ENCODE measurements around the gene RXRA. TPM values are rescaled to one million over a fixed set of nuclear protein-coding genes. Genes with fewer than 3 reads are reported as not detected.

Gene RXRA
- total RNA-seq, 4 donors from 2014 or later, result 53.3 to 87.8 (median 69.6) TPM

DNA sequence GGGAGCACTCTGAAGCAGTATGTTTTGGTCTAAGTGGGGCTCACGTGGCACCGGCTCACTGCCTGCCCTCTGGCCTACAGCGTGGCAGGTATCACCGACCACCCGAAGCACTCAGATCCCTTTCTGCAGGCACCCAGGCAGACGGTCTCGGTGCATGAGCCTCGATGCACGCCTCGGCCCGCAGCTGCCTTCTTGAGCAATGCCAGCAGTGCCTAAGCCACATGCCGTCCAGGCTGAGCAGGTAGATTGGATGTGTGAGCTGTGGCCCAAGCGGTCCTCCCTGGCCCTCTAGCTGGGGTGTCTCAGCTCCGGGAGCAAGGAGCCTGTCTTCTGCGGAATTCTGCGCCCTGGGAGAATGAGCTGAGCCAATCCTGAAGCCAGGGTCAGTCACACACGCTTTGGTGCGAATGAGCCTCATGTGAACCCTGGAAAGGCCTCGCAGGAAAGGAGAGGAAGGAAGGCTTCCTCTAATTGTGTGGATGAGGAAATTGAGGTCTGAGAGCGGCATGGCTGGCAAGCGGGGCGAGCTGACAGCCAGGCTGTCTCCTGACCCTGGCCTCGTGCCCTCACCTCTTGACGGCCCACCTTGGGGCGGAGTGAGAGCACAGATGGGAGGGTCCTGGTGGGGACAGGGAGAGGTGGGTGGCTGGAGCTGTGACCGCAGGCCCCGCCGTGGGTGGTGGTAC is 14.4 kb downstream of the RXRA start:
- ATAC-seq (ENCODE audit: low FRiP score), result no peak
- TF ChIP-seq, protein P1, sequence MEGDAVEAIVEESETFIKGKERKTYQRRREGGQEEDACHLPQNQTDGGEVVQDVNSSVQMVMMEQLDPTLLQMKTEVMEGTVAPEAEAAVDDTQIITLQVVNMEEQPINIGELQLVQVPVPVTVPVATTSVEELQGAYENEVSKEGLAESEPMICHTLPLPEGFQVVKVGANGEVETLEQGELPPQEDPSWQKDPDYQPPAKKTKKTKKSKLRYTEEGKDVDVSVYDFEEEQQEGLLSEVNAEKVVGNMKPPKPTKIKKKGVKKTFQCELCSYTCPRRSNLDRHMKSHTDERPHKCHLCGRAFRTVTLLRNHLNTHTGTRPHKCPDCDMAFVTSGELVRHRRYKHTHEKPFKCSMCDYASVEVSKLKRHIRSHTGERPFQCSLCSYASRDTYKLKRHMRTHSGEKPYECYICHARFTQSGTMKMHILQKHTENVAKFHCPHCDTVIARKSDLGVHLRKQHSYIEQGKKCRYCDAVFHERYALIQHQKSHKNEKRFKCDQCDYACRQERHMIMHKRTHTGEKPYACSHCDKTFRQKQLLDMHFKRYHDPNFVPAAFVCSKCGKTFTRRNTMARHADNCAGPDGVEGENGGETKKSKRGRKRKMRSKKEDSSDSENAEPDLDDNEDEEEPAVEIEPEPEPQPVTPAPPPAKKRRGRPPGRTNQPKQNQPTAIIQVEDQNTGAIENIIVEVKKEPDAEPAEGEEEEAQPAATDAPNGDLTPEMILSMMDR (IDR thresholded peaks at IDR 0.05), result no peak
- no peak for DNase-seq (ENCODE audit: low spot score)

DNA sequence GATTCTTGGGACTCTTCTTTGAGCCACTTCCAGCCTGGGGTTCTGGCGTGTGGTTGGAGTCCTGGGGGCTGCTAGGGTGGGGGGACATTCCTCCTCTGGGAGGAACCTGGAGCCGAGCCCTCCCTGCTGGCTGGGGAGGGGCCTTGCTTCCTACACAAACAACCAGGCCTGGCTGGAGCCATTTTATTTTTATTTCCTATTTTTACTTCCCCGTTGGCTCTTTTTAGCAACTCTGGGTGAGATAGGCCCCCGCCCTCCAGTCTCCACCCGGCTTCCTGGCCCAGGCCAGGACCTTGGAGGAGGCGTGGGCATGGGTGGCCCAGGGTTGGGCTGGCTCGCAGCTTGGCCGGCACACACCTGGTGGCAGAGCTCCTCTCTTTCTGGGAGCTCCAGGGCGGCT is 15.1 kb downstream of the RXRA start:
- ATAC-seq (ENCODE audit: low FRiP score) (no peak), DNase-seq (ENCODE audit: low spot score) (no peak)
- TF ChIP-seq, protein P1 (IDR thresholded peaks at IDR 0.05), result no peak

DNA sequence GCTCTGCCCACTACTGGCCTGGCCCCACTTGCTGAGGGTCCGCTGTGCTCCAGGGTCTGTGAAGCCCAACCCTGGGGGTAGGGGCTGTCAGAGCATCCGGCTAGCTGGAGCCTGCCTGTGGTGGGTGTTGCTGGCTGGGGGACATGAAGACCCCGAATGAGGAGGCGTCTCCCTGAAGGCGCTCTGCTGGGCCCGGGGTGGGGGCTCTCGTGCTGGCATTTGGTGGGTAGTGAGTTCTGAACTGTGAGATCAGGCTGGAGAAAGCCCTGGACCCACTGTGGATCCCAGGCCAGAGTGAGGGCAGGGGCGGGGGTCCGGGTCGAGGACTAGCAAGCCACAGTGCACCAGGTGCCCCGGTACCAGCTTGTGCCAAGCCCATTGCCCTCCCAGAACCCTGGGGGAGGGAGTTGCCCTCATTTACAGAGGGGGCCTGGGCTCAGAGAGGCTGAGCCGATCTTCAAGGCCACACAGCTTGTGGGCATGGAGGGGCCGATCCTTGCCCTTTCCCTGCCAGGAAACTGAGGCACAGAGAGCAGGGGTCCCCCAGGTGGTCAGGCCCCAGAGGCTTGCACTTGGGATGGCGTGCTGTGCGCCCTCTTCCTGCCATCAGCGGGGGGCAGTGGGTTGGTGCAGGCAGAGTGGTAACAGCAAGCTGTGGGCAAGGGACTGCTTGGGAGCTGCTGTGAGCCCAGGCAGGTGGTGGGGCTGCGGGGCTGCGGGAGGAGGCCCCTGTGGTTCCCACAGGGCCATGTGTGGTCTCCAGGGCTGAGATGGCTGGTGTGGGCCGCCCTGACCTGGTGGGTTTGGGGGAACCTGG is 15.9 kb downstream of the RXRA start:
- DNase-seq (ENCODE audit: low spot score), result no peak
- TF ChIP-seq, protein P1 (IDR thresholded peaks at IDR 0.05), result no peak
- ATAC-seq (ENCODE audit: low FRiP score), result no peak

DNA sequence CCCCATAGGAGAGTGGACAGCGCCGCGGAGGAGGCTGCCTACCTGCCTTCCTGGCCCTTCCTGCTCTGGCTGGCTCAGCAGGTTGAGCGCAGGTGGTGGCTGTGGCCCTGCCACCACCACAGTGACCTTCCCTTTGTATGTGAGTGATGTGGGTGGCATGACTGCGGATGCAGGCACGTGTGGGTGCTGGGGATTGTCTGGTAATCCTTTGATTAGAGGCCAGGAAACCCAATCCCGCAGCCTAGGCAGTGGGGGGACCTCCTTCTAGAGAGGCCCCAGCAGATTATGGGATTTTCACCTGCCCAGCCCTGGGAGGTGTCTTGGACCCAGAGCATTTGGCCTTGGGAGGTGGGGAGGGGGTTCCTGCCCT is 16.5 kb downstream of the RXRA start:
- TF ChIP-seq, protein P1 (IDR thresholded peaks at IDR 0.05), result no peak
- no peak for ATAC-seq (ENCODE audit: low FRiP score)
- DNase-seq (ENCODE audit: low spot score), result no peak

DNA sequence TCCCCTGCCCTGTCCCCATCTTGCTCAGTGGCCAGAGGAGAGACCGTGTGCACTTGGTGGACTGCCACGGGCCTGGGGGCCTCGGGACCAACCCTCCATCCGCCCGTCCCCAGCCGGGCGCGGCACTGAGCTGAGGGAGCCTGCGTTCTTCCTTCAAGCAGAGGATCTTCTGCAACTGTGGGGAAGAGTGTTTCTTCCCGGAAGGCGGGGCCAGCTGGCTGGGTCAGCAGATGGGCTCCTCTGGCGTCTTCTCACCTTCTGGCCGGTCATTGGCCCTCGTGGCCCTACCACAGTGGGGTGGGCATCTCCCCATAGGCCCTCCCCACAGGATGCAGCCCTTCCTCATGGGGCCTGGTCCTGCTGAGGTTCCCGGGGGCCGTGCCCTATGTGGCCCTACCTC is 17.4 kb downstream of the RXRA start:
- no peak for DNase-seq (ENCODE audit: low spot score)

DNA sequence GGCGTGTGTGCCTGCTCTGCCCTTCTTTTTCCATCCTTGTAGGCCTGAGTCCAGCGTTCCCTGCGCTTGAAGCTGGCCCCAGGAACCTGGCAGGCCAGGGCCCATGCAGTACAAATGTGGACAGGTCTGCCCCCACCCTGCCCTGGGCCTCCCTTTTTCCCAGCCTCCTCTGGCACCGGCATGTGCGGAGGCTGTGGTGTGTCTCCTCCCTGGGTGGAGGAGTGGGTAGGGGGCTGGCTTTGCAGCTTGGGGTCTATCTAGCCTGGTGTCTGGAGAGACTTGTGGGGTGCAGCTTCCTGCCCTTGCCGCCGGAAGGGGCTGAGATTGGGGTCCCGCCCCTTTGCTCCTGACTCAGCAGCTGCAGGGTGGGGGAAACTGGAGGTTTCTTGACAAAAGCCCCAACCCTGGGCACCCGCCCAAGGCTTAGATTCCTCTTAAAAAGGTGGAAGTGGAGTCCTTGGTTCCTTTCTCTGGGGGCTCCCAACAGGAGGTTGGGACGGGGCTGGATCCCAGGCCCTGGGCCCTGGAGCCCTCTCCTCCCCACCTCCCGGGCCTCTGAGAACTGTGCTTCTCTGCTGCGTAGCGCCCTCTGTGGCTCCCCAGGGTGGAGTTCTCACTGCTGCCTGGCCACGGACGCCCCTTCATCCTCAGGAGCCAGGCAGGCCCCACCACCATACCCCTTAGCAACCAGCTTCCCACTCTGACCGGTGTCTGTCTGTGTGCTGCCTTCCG is 18.0 kb downstream of the RXRA start:
- ATAC-seq (ENCODE audit: low FRiP score), result no peak
- TF ChIP-seq, protein P1 (IDR thresholded peaks at IDR 0.05), result no peak
- DNase-seq (ENCODE audit: low spot score), result no peak

More for the DNA sequence above, 17.4 kb downstream of the RXRA start:
- TF ChIP-seq, protein P1 (IDR thresholded peaks at IDR 0.05), result no peak
- ATAC-seq (ENCODE audit: low FRiP score), result no peak
